HepG2 (cell line): ENCODE results near the gene EIF3L. TPM values are rescaled to one million over a fixed set of nuclear protein-coding genes. Genes with fewer than 3 reads are reported as not detected.

Experiments
- ATAC-seq: fragments of 200-7000 bp; cut with Tn5 transposase; 3 replicates; pipeline ENCODE4 v1.9.1; 2020; ENCODE audit warnings: mild to moderate bottlenecking, moderate library complexity
- BruUV-seq: library from RNA; stranded (reverse); fragments of 400-500 nt; replicated peaks from 2 replicates; lab custom pipeline; 2021; lab: Mats Ljungman, UMichigan
- CTCF ChIA-PET: fragments of 300-600 bp; formaldehyde crosslinking; extraction: SDS; loops from one replicate; lab custom pipeline; 2021; ENCODE audit warnings: low total read pairs, inconsistent platforms, low intra/inter-chr PET ratio; lab: Yijun Ruan, JAX
- POLR2A ChIA-PET: fragments of 350-600 bp; sonication (Branson Sonifier 250); formaldehyde crosslinking; loops from one replicate; lab custom pipeline; 2020; ENCODE audit warnings: antibody characterized with exemption, inconsistent platforms; lab: Yijun Ruan, JAX
- DNase-seq: peaks from one replicate; pipeline ENCODE4 v3.0.0-alpha.2; 2015; ENCODE audit warnings: low spot score
- FAIRE-seq: peaks from 3 replicates; lab custom pipeline; 2011; peaks lifted over from hg19 to GRCh38; lab: Jason Lieb, UNC
- H2AFZ ChIP-seq: one replicate; pipeline ENCODE4 v1.6.1; 2011; ENCODE audit warnings: low read length, inconsistent platforms
- H3K27ac ChIP-seq: fragments of 300-600 bp; 3 replicates; pipeline ENCODE4 v1.8.0; 2011; ENCODE audit warnings: mixed run types, mild to moderate bottlenecking, mixed read lengths, low read length, inconsistent platforms; ENCODE audit not compliant: insufficient read depth; ENCODE audit errors: extremely low read length
- H3K27me3 ChIP-seq, 2 experiments: fragments of 200-600 bp in 1 of 2; 2 replicates in 1 of 2; 3 replicates in 1 of 2; pipeline versions ENCODE4 v1.6.0 to v1.8.0; 2011; ENCODE audit warnings: low read length in 2 of 2, mild to moderate bottlenecking in 2 of 2, moderate library complexity in 2 of 2, inconsistent platforms in 1 of 2; ENCODE audit not compliant: insufficient read depth in 2 of 2, control insufficient read depth in 1 of 2
- H3K36me3 ChIP-seq, 2 experiments: fragments of 200-600 bp in 1 of 2; replicated peaks in 1 of 2; 2 replicates in 1 of 2; 3 replicates in 1 of 2; pipeline versions ENCODE4 v1.5.1 to v1.8.0; 2011; ENCODE audit warnings: low read length in 2 of 2, inconsistent platforms in 1 of 2; ENCODE audit not compliant: insufficient read depth in 2 of 2, control insufficient read depth in 1 of 2
- H3K4me1 ChIP-seq: 2 replicates; pipeline ENCODE4 v1.5.1; 2012; ENCODE audit warnings: low read length, inconsistent platforms; ENCODE audit not compliant: insufficient read depth
- H3K4me2 ChIP-seq: 2 replicates; pipeline ENCODE4 v1.6.0; 2011; ENCODE audit warnings: low read depth, low read length, inconsistent platforms
- H3K4me3 ChIP-seq, 3 experiments: fragments of 200-600 bp in 1 of 3; sonication (generic), shearing (Covaris generic) in 1 of 3; replicated peaks in 1 of 3; 2 replicates each; pipeline ENCODE4 v1.5.1; 2011 to 2016; ENCODE audit warnings: low read length in 3 of 3, inconsistent platforms in 2 of 3, low read depth in 2 of 3, mild to moderate bottlenecking in 2 of 3, control low read depth in 1 of 3, mixed read lengths in 1 of 3; ENCODE audit not compliant: insufficient read depth in 1 of 3
- H3K79me2 ChIP-seq: one replicate; pipeline ENCODE4 v1.6.1; 2011; ENCODE audit warnings: low read length, inconsistent platforms; ENCODE audit not compliant: insufficient read depth
- H3K9ac ChIP-seq: 2 replicates; pipeline ENCODE4 v1.6.0; 2011; ENCODE audit warnings: mild to moderate bottlenecking, low read depth, low read length, inconsistent platforms; ENCODE audit not compliant: insufficient read depth
- H3K9me3 ChIP-seq: 2 replicates; pipeline ENCODE4 v1.5.1; 2012; ENCODE audit warnings: mild to moderate bottlenecking, low read length
- H4K20me1 ChIP-seq: 2 replicates; pipeline ENCODE4 v1.6.0; 2011; ENCODE audit warnings: inconsistent platforms, mild to moderate bottlenecking, low read length, moderate library complexity; ENCODE audit not compliant: insufficient read depth
- AGO2 ChIP-seq: fragments of 200-400 bp; formaldehyde crosslinking; optimal IDR thresholded peaks from 2 replicates; pipeline ENCODE3; 2017; ENCODE audit warnings: mild to moderate bottlenecking, low read depth, low read length, moderate library complexity
- CEBPB ChIP-seq: IDR thresholded peaks from 2 replicates; pipeline ENCODE4 v1.6.1; 2011; ENCODE audit warnings: low read depth, low read length, improper control_type of control experiment, borderline replicate concordance
- ELF4 ChIP-seq: sonication (generic); formaldehyde crosslinking; IDR thresholded peaks from 2 replicates; pipeline ENCODE4 v1.5.0; 2020; ENCODE audit warnings: missing genetic modification reagents, mild to moderate bottlenecking, moderate library complexity, borderline replicate concordance
- KLF11 ChIP-seq: IDR thresholded peaks from 2 replicates; pipeline ENCODE4 v1.6.1; 2016; ENCODE audit warnings: missing compliant biosample characterization
- NRL ChIP-seq: sonication (generic); formaldehyde crosslinking; IDR thresholded peaks from 2 replicates; pipeline ENCODE4 v1.5.0; 2020; ENCODE audit warnings: missing genetic modification reagents, mild to moderate bottlenecking, moderate library complexity, borderline replicate concordance
- TP53 ChIP-seq: sonication (generic); formaldehyde crosslinking; conservative IDR thresholded peaks from 2 replicates; pipeline ENCODE4 v1.4.0; 2020; ENCODE audit warnings: missing genetic modification reagents
- WGBS: methylation state at CpG from one replicate; pipeline ENCODE4 v1.1.6; 2017; ENCODE audit warnings: low lambda C conversion rate; 5-methylcytosine and 5-hydroxymethylcytosine counted together
- in situ Hi-C: cut with HindIII; loops from 2 replicates; pipeline ENCODE4 v1.10.0; 2017; ENCODE audit warnings: low pct_unique_long_range_greater_than_20kb; ENCODE audit not compliant: extremely low pct_ligation_motif_present
- intact Hi-C: fragments of 100-400 bp; cut with micrococcal nuclease; formaldehyde crosslinking; loops from one replicate; pipeline ENCODE4 v1.10.0; 2022; ENCODE audit not compliant: unreplicated experiment
- polyA plus RNA-seq, 8 experiments: library from polyadenylated mRNA; depleted of rRNA in 3 of 8; stranded (reverse) in 7 of 8; unstranded in 1 of 8; fragments of >200 nt; fragmentation: Illumina TruSeq in 4 of 8; extraction: Trizol in 4 of 8; gene quantifications; 2 replicates each; pipeline versions ENCODE4 v1.2.1 to v1.2.3, GENCODE V29; 2011 to 2016; ENCODE audit warnings: low read depth in 4 of 8, missing spikeins in 1 of 8, mixed read lengths in 1 of 8; ENCODE audit not compliant: insufficient read depth in 1 of 8
- total RNA-seq, 5 experiments: library from RNA; depleted of rRNA; stranded (reverse); fragments of >200 nt; fragmentation: Illumina TruSeq; extraction: Trizol; gene quantifications; 2 replicates each; pipeline ENCODE4 v1.2.3, GENCODE V29; 2016; ENCODE audit warnings: low read depth in 1 of 5
- TF ChIP-seq, protein P1 (sequence below): sonication (generic); formaldehyde crosslinking; IDR thresholded peaks from 2 replicates; pipeline ENCODE4 v1.5.1; 2020; ENCODE audit warnings: missing genetic modification reagents, mild to moderate bottlenecking, borderline replicate concordance

The EIF3L gene
- total and polyA plus RNA-seq, 2 of the 13 experiments (the other 11 are each of a cell fraction or from before 2014, with no cell fraction given), result 514 to 793 TPM

DNA sequence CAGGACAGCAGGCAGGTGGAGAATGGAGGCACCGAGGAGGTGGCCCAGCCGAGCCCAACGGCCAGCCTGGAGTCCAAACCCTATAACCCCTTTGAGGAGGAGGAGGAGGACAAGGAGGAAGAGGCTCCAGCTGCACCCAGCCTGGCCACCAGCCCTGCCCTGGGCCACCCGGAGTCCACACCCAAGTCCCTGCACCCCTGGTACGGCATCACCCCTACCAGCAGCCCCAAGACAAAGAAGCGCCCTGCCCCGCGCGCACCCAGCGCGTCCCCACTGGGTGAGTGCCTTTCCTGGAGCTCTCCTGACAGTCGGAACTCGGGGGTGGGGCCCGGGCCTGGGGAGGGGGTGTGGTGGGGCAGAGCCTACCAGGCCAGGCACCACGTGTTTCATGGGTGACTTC is 76.5 kb downstream of the EIF3L start:
- 96% methylated on average over 10 of the region's 15 CpGs for WGBS
- no peak for DNase-seq

DNA sequence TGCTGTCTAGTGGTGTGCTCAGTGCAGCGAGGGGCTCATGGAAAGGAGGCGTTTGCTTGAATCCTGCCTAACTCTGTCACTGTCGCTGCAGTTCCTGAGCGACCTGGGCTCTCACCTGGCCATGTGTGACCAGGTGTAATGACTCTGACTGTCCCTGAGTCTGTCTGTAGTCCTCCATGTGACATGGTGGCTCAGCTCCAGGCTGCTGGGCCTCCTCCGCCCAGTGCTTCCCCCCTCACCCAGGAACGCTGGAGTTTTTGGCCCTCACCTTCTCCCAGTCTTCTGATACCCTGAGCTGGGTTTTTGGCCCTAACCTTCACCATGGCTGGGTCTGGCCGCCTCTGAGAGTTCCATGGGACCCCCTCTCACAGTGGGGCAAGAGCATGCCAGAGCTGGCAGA is 77.1 kb downstream of the EIF3L start:
- no peaks in the 10 kb centered on the region for H4K20me1 ChIP-seq
- ChIA-PET POLR2A (no interaction called here), CTCF (no interaction called here)
- no peaks in the 10 kb centered on the region for H3K79me2 ChIP-seq
- intact Hi-C loops (no loop called here), in situ Hi-C loops (no loop called here)
- BruUV-seq, result no TSS peak
- 94% methylated on average over 3 of the region's 7 CpGs for WGBS
- no peak overlapping the region for H3K9ac ChIP-seq
- H3K4me2 ChIP-seq, result no peak overlapping the region
- no peaks in the 10 kb centered on the region for H3K27me3 ChIP-seq
- no peak overlapping the region for H3K27ac ChIP-seq
- no peaks in the 10 kb centered on the region for H3K9me3 ChIP-seq
- FAIRE-seq (no peak), DNase-seq (no peak), ATAC-seq (no peak)
- no peak overlapping the region for H3K4me3 ChIP-seq
- TF ChIP-seq ELF4 (CRISPR knock-in tag) (no peak), KLF11 (CRISPR knock-in tag) (no peak), TP53 (CRISPR knock-in tag) (no peak), NRL (CRISPR knock-in tag) (no peak)
- TF ChIP-seq, protein P1, sequence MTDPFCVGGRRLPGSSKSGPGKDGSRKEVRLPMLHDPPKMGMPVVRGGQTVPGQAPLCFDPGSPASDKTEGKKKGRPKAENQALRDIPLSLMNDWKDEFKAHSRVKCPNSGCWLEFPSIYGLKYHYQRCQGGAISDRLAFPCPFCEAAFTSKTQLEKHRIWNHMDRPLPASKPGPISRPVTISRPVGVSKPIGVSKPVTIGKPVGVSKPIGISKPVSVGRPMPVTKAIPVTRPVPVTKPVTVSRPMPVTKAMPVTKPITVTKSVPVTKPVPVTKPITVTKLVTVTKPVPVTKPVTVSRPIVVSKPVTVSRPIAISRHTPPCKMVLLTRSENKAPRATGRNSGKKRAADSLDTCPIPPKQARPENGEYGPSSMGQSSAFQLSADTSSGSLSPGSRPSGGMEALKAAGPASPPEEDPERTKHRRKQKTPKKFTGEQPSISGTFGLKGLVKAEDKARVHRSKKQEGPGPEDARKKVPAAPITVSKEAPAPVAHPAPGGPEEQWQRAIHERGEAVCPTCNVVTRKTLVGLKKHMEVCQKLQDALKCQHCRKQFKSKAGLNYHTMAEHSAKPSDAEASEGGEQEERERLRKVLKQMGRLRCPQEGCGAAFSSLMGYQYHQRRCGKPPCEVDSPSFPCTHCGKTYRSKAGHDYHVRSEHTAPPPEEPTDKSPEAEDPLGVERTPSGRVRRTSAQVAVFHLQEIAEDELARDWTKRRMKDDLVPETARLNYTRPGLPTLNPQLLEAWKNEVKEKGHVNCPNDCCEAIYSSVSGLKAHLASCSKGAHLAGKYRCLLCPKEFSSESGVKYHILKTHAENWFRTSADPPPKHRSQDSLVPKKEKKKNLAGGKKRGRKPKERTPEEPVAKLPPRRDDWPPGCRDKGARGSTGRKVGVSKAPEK (CRISPR knock-in tag), result no peak
- peaks cover 22 to 29% of the 10 kb centered on the region in 2 experiments; a peak in 4 of 5 replicates for H3K36me3 ChIP-seq
- H3K4me1 ChIP-seq, result no peaks in the 10 kb centered on the region
- H2AFZ ChIP-seq, result no peak overlapping the region

More for the DNA sequence above, 76.5 kb downstream of the EIF3L start:
- POLR2A ChIA-PET, result no interaction called here
- Histone ChIP-seq H3K27ac (no peak overlapping the region), H3K9me3 (no peaks in the 10 kb centered on the region), H3K4me2 (no peak overlapping the region), H3K27me3 (no peaks in the 10 kb centered on the region), H2AFZ (no peak overlapping the region), H3K4me3 (no peak overlapping the region), H4K20me1 (no peaks in the 10 kb centered on the region), H3K79me2 (no peaks in the 10 kb centered on the region), H3K36me3 (peaks cover 22 to 29% of the 10 kb centered on the region in 2 experiments; a peak in 4 of 5 replicates), H3K9ac (no peak overlapping the region), H3K4me1 (no peaks in the 10 kb centered on the region)
- intact Hi-C loops, result no loop called here
- in situ Hi-C loops, result no loop called here
- no peak for TF ChIP-seq CEBPB
- TF ChIP-seq AGO2, result peak; percentile 22
- BruUV-seq, result no TSS peak
- FAIRE-seq, result no peak
- CTCF ChIA-PET, result no interaction called here
- ATAC-seq, result no peak
